ENCODE data around the gene SEMA3G. TPM values are rescaled to one million over a fixed set of nuclear protein-coding genes. Genes with fewer than 3 reads are reported as not detected.

The SEMA3G gene
- total RNA-seq, 2 experiments from 2014 or later = 0.34 to 0.69 TPM

DNA sequence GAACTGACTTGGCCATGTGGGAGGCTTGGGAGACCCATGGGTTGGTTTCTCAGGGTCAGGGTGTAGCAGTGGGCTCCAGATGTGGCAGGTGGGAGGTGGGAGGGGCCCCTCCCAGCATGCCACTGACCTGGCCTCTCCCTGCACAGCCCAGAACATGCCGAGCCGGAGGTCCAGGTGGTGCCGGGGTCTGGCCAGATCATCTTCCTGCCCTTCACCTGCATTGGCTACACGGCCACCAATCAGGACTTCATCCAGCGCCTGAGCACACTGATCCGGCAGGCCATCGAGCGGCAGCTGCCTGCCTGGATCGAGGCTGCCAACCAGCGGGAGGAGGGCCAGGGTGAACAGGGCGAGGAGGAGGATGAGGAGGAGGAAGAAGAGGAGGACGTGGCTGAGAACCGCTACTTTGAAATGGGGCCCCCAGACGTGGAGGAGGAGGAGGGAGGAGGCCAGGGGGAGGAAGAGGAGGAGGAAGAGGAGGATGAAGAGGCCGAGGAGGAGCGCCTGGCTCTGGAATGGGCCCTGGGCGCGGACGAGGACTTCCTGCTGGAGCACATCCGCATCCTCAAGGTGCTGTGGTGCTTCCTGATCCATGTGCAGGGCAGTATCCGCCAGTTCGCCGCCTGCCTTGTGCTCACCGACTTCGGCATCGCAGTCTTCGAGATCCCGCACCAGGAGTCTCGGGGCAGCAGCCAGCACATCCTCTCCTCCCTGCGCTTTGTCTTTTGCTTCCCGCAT lies 42.3 kb upstream of the SEMA3G start:
- H3K36me3 ChIP-seq (ENCODE audit: insufficient read depth, low read length) = peaks cover 64% of the 10 kb centered on the region

DNA sequence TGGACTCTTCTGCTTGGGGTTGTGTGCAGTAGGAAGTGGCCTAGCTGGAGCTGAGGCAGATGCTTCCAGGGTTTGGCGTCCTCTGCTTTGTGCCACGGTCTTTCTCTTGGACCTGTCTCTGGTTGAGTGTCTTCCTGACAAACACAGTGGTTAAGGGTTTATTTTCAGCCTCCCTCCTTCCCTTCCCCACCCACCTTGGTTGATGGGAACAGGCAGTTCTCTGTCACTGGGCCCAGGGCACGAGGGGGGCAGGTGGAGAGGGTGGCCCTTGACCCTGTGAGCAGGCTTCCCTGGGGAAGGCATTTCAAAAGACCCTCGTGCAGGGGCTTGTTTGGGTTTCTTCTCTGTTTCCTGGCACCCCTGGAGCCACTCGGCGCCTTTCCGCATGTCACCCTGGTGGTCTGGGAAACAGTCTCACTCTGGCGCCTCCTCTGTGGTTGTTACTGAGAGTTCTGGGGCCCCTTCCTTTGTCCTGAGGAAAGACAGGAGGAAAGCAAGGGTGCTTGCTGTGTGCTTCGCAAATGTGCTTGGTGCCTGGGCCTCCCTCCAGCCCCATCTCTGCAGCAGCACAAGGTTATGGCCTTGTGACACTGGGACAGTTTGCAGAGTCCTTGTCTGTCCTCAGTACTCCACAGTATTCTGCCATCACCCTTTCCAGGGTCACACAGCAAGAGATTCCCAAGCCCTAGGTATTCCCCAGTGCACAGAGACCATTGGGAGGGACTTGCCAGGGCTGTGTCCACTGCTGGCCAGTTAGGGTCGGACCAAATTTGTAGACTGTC lies 40.0 kb upstream of the SEMA3G start:
- H3K36me3 ChIP-seq (ENCODE audit: insufficient read depth, low read length) = peaks cover 56% of the 10 kb centered on the region
- H3K4me1 Mint-ChIP-seq (ENCODE audit: low read depth) = no peaks in the 10 kb centered on the region
- H3K27me3 Mint-ChIP-seq = no peaks in the 10 kb centered on the region
- no peaks in the 10 kb centered on the region for H3K9me3 ChIP-seq (ENCODE audit: control insufficient read depth in 1 of 2, insufficient read depth in 1 of 2, low read length in 2 of 2)
- ATAC-seq (ENCODE audit: poor library complexity) = no peak
- H3K27ac Mint-ChIP-seq = no peak overlapping the region
- H3K36me3 Mint-ChIP-seq (ENCODE audit: low read depth) = peaks cover 89% of the 10 kb centered on the region
- POLR2A ChIA-PET = no interaction called here
- no peak for DNase-seq
- no peak overlapping the region for H3K4me3 ChIP-seq (ENCODE audit: low read length)
- H3K4me1 ChIP-seq (ENCODE audit: insufficient read depth, low read length) = no peaks in the 10 kb centered on the region
- TF ChIP-seq, protein P1, sequence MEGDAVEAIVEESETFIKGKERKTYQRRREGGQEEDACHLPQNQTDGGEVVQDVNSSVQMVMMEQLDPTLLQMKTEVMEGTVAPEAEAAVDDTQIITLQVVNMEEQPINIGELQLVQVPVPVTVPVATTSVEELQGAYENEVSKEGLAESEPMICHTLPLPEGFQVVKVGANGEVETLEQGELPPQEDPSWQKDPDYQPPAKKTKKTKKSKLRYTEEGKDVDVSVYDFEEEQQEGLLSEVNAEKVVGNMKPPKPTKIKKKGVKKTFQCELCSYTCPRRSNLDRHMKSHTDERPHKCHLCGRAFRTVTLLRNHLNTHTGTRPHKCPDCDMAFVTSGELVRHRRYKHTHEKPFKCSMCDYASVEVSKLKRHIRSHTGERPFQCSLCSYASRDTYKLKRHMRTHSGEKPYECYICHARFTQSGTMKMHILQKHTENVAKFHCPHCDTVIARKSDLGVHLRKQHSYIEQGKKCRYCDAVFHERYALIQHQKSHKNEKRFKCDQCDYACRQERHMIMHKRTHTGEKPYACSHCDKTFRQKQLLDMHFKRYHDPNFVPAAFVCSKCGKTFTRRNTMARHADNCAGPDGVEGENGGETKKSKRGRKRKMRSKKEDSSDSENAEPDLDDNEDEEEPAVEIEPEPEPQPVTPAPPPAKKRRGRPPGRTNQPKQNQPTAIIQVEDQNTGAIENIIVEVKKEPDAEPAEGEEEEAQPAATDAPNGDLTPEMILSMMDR (IDR thresholded peaks at IDR 0.05) = no peak
- CTCF ChIA-PET = no interaction called here
- no peak overlapping the region for H3K4me3 Mint-ChIP-seq
- no peaks in the 10 kb centered on the region for H3K9me3 Mint-ChIP-seq
- no peak overlapping the region for H3K27ac ChIP-seq (ENCODE audit: low read depth in 1 of 2, low read length in 2 of 2)
- no peaks in the 10 kb centered on the region for H3K27me3 ChIP-seq (ENCODE audit: control insufficient read depth in 1 of 2, insufficient read depth in 2 of 2, low read length in 2 of 2)
- intact Hi-C loops (cut with DNase I, micrococcal nuclease) = no loop called here

More for the DNA sequence above, 42.3 kb upstream of the SEMA3G start:
- no peaks in the 10 kb centered on the region for H3K27me3 Mint-ChIP-seq
- CTCF ChIA-PET = no interaction called here
- no peaks in the 10 kb centered on the region for H3K9me3 ChIP-seq (ENCODE audit: control insufficient read depth in 1 of 2, insufficient read depth in 1 of 2, low read length in 2 of 2)
- TF ChIP-seq, protein P1 (IDR thresholded peaks at IDR 0.05) = no peak
- H3K27ac ChIP-seq (ENCODE audit: low read depth in 1 of 2, low read length in 2 of 2) = no peak overlapping the region
- intact Hi-C loops (cut with DNase I, micrococcal nuclease) = no loop called here
- no peak for ATAC-seq (ENCODE audit: poor library complexity)
- POLR2A ChIA-PET = no interaction called here
- no peak overlapping the region for H3K4me3 ChIP-seq (ENCODE audit: low read length)
- H3K27ac Mint-ChIP-seq = no peak overlapping the region
- H3K4me3 Mint-ChIP-seq = no peak overlapping the region
- peaks cover 90% of the 10 kb centered on the region for H3K36me3 Mint-ChIP-seq (ENCODE audit: low read depth)
- no peaks in the 10 kb centered on the region for H3K27me3 ChIP-seq (ENCODE audit: control insufficient read depth in 1 of 2, insufficient read depth in 2 of 2, low read length in 2 of 2)
- H3K9me3 Mint-ChIP-seq = no peaks in the 10 kb centered on the region
- peaks cover 4% of the 10 kb centered on the region for H3K4me1 ChIP-seq (ENCODE audit: insufficient read depth, low read length)
- no peaks in the 10 kb centered on the region for H3K4me1 Mint-ChIP-seq (ENCODE audit: low read depth)
- no peak for DNase-seq

DNA sequence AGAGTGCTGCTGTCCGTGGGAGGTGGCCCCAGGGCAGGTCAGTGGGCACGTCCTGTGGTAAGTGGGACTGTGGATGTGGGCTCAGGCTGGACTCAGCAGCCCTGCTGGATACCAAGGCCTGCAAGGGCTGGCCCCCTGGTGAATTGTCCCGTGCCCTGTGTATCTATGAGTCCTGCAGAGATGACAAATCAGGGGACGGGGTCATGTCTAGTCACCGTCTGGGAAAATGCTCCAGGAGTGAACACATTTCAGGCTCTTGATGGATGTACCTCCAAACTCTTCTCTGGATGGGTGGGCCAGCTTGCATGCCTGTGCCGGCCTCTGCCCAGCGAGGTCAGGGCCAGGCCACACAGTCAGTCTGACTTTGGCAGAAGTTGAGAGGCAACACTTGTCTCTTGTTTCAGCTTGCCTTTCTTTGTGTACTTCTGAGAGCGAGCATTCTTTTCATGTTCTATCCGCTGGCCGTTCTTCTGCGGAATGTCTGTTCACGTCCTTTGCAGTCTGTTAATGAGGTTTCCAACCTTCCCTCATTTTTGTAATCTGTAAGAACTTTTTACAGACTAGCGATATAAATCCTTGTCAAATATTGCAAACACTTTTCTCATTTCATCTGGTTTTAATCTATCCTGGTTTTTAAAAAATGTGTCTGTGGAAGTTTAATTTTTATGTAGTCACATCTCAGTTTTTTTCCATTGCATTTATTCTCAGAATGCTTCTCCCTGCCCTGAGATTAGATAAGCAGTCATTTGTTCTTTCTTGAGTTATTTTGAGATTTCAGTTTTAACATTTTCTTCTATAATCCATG lies 38.9 kb upstream of the SEMA3G start:
- no peaks in the 10 kb centered on the region for H3K9me3 ChIP-seq (ENCODE audit: control insufficient read depth in 1 of 2, insufficient read depth in 1 of 2, low read length in 2 of 2)
- H3K27ac Mint-ChIP-seq = no peak overlapping the region
- DNase-seq (no peak), ATAC-seq (ENCODE audit: poor library complexity) (no peak)
- H3K4me3 Mint-ChIP-seq = no peak overlapping the region
- peaks cover 57% of the 10 kb centered on the region for H3K36me3 ChIP-seq (ENCODE audit: insufficient read depth, low read length)
- H3K4me3 ChIP-seq (ENCODE audit: low read length) = no peak overlapping the region
- intact Hi-C loops (cut with DNase I, micrococcal nuclease) = no loop called here
- no peaks in the 10 kb centered on the region for H3K9me3 Mint-ChIP-seq
- H3K36me3 Mint-ChIP-seq (ENCODE audit: low read depth) = peaks cover 90% of the 10 kb centered on the region
- ChIA-PET POLR2A (no interaction called here), CTCF (no interaction called here)
- no peaks in the 10 kb centered on the region for H3K27me3 ChIP-seq (ENCODE audit: control insufficient read depth in 1 of 2, insufficient read depth in 2 of 2, low read length in 2 of 2)
- no peaks in the 10 kb centered on the region for H3K4me1 Mint-ChIP-seq (ENCODE audit: low read depth)
- no peaks in the 10 kb centered on the region for H3K4me1 ChIP-seq (ENCODE audit: insufficient read depth, low read length)
- TF ChIP-seq, protein P1 (IDR thresholded peaks at IDR 0.05) = no peak
- H3K27me3 Mint-ChIP-seq = no peaks in the 10 kb centered on the region
- H3K27ac ChIP-seq (ENCODE audit: low read depth in 1 of 2, low read length in 2 of 2) = no peak overlapping the region

Data from CD4-positive, alpha-beta T cell (primary cell).